Calu3 (cell line): ENCODE results near the gene ARMC9. TPM values are rescaled to one million over a fixed set of nuclear protein-coding genes. Genes with fewer than 3 reads are reported as not detected.

Experiments
- BruUV-seq: library from RNA; stranded (reverse); fragments of 400-500 nt; replicated peaks from 2 replicates; lab custom pipeline; 2021; lab: Mats Ljungman, UMichigan
- CTCF ChIA-PET: fragments of 300-600 bp; sonication (Branson Sonifier 250); formaldehyde crosslinking; loops from one replicate; lab custom pipeline; 2022; ENCODE audit warnings: antibody characterized with exemption; lab: Charles Lee
- DNase-seq: peaks from one replicate; pipeline ENCODE4 v3.0.0; 2022
- H3K27ac Mint-ChIP-seq: one replicate; pipeline ENCODE4 v1.8.0; 2022; ENCODE audit warnings: mixed read lengths; ENCODE audit not compliant: unreplicated experiment
- H3K27me3 Mint-ChIP-seq: one replicate; pipeline ENCODE4 v1.8.0; 2022; ENCODE audit warnings: mixed read lengths; ENCODE audit not compliant: unreplicated experiment
- H3K36me3 Mint-ChIP-seq: one replicate; pipeline ENCODE4 v1.8.0; 2022; ENCODE audit warnings: mild to moderate bottlenecking, moderate library complexity, mixed read lengths; ENCODE audit not compliant: insufficient read depth, unreplicated experiment
- H3K4me1 Mint-ChIP-seq: one replicate; pipeline ENCODE4 v1.8.0; 2022; ENCODE audit warnings: mild to moderate bottlenecking, low read depth, mixed read lengths; ENCODE audit not compliant: unreplicated experiment
- H3K4me3 Mint-ChIP-seq: one replicate; pipeline ENCODE4 v1.8.0; 2022; ENCODE audit warnings: mild to moderate bottlenecking, low read depth, moderate library complexity, mixed read lengths; ENCODE audit not compliant: unreplicated experiment
- H3K9me3 Mint-ChIP-seq: one replicate; pipeline ENCODE4 v1.8.0; 2022; ENCODE audit warnings: low read depth, mixed read lengths; ENCODE audit not compliant: unreplicated experiment
- CTCF ChIP-seq: fragments of 200-600 bp; IDR thresholded peaks from one replicate; pipeline ENCODE4 v1.8.0; 2022; ENCODE audit warnings: antibody characterized with exemption; ENCODE audit not compliant: unreplicated experiment
- intact Hi-C: fragments of 100-400 bp; cut with micrococcal nuclease; formaldehyde crosslinking; loops from one replicate; pipeline ENCODE4 v1.10.0; 2022; ENCODE audit not compliant: unreplicated experiment
- total RNA-seq: library from RNA; stranded (reverse); gene quantifications from 2 replicates; pipeline ENCODE4 v1.2.3, GENCODE V29; 2022

The ARMC9 gene
- total RNA-seq, 1 experiment from 2014 or later, result 13.6 TPM

- DNase-seq, result no peak
- CTCF ChIA-PET, result no interaction called here
- TF ChIP-seq CTCF, result no peak
- peaks cover 7% of the 10 kb centered on the region for H3K4me1 Mint-ChIP-seq
- intact Hi-C loops, result no loop called here
- H3K9me3 Mint-ChIP-seq, result no peaks in the 10 kb centered on the region
- no peak overlapping the region for H3K27ac Mint-ChIP-seq
- no TSS peak for BruUV-seq
- no peaks in the 10 kb centered on the region for H3K27me3 Mint-ChIP-seq
- H3K4me3 Mint-ChIP-seq, result no peak overlapping the region
- H3K36me3 Mint-ChIP-seq, result peaks cover 9% of the 10 kb centered on the region
These were observed 172.0 kb downstream of the ARMC9 start for GRCh38 chr2:231370429-231370748.

- Mint-ChIP-seq H3K36me3 (peaks cover 7% of the 10 kb centered on the region), H3K4me3 (no peak overlapping the region), H3K4me1 (peaks cover 2% of the 10 kb centered on the region), H3K27ac (no peak overlapping the region), H3K27me3 (no peaks in the 10 kb centered on the region), H3K9me3 (no peaks in the 10 kb centered on the region)
- DNase-seq, result no peak
- CTCF ChIA-PET, result no interaction called here
- intact Hi-C loops, result no loop called here
- TF ChIP-seq CTCF, result no peak
- BruUV-seq, result no TSS peak
These were observed 172.5 kb downstream of the ARMC9 start for GRCh38 chr2:231370749-231371429.

GRCh38 chr2:231371430-231372054, 173.1 kb downstream of the ARMC9 start:
- DNase-seq, result no peak
- no peaks in the 10 kb centered on the region for H3K9me3 Mint-ChIP-seq
- intact Hi-C loops, result no loop called here
- CTCF ChIA-PET, result no interaction called here
- H3K27ac Mint-ChIP-seq, result no peak overlapping the region
- H3K4me3 Mint-ChIP-seq, result no peak overlapping the region
- peaks cover 5% of the 10 kb centered on the region for H3K36me3 Mint-ChIP-seq
- H3K4me1 Mint-ChIP-seq, result no peaks in the 10 kb centered on the region
- H3K27me3 Mint-ChIP-seq, result no peaks in the 10 kb centered on the region
- TF ChIP-seq CTCF, result no peak
- BruUV-seq, result no TSS peak

GRCh38 chr2:231372326-231372725, 173.9 kb downstream of the ARMC9 start:
- H3K4me1 Mint-ChIP-seq, result no peaks in the 10 kb centered on the region
- H3K4me3 Mint-ChIP-seq, result no peak overlapping the region
- TF ChIP-seq CTCF, result no peak
- no peak for DNase-seq
- no peaks in the 10 kb centered on the region for H3K9me3 Mint-ChIP-seq
- BruUV-seq, result no TSS peak
- CTCF ChIA-PET, result no interaction called here
- intact Hi-C loops, result no loop called here
- no peaks in the 10 kb centered on the region for H3K27me3 Mint-ChIP-seq
- peaks cover 8% of the 10 kb centered on the region for H3K36me3 Mint-ChIP-seq
- no peak overlapping the region for H3K27ac Mint-ChIP-seq
